Measurements from ENCODE around the gene NFATC2.

NFATC2 gene

DNA sequence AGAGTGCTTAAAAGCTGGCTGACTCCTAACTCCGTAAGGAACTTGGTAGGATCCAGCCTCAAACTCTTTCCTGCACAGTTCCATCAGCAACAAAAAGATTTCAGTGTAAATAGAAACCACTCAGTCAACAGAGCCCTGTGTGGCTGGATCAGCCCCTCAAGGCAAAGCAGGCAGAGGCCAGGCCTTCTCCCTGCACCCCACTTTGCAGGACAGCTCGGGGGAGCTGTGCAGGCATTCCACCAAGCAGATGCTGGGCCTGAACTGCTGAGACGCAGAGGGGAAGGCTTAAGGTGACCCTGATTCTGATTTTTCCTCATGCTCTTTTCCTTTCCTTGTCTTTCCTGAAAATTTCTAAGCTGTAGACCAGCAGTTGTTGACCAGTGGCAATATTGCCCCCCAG lies 91.5 kb downstream of the NFATC2 start:
- Histone ChIP-seq H3K4me1 (ENCODE audit: insufficient read depth, low read length) (peaks cover 8% of the 10 kb centered on the region; the same call in 1 of the 2 replicates), H3K9ac (ENCODE audit: low read depth, low read length) (no peak overlapping the region), H3K9me3 (ENCODE audit: control insufficient read depth, insufficient read depth, low read length) (no peaks in the 10 kb centered on the region), H3K36me3 (ENCODE audit: insufficient read depth, low read length) (no peaks in the 10 kb centered on the region)

DNA sequence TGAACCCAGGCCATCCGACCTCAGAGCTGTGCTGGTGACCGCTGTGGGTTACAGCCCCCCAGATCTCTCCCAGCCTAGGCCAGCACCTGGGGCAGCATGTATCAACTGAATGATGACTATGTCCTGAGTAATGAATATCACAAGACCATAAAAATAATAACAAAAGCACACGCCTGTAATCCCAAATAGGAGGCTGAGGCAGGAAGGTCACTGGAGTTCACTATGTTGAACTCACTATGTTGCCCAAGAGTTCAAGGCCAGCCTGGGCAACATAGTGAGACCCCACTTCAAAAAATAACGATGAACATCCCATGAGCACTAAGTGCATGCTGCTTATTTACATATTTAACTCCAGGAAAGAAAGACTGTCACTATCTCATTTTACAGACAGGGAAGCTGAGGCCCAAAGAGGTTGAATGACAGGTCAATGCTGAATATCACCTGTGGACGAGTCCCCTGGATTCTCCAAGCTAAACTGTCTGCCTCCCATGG lies 92.3 kb downstream of the NFATC2 start:
- Histone ChIP-seq H3K36me3 (ENCODE audit: insufficient read depth, low read length) (no peaks in the 10 kb centered on the region), H3K9me3 (ENCODE audit: control insufficient read depth, insufficient read depth, low read length) (no peaks in the 10 kb centered on the region), H3K4me1 (ENCODE audit: insufficient read depth, low read length) (peaks cover 8% of the 10 kb centered on the region; the same call in 1 of the 2 replicates), H3K9ac (ENCODE audit: low read depth, low read length) (no peak overlapping the region)

- H3K4me1 ChIP-seq (ENCODE audit: insufficient read depth, low read length) = peaks cover 10% of the 10 kb centered on the region; the same call in 1 of the 2 replicates
Measured at GRCh38 chr20:51449498-51450220, 92.9 kb downstream of the NFATC2 start.

GRCh38 chr20:51447765-51448148 lies 94.8 kb downstream of the NFATC2 start:
- H3K4me1 ChIP-seq (ENCODE audit: insufficient read depth, low read length) = peaks cover 11% of the 10 kb centered on the region; the same call in 1 of the 2 replicates
- H3K9ac ChIP-seq (ENCODE audit: low read depth, low read length) = no peak overlapping the region
- H3K9me3 ChIP-seq (ENCODE audit: control insufficient read depth, insufficient read depth, low read length) = no peaks in the 10 kb centered on the region
- no peaks in the 10 kb centered on the region for H3K36me3 ChIP-seq (ENCODE audit: insufficient read depth, low read length)

More at GRCh38 chr20:51449498-51450220, 92.9 kb downstream of the NFATC2 start:
- no peaks in the 10 kb centered on the region for H3K36me3 ChIP-seq (ENCODE audit: insufficient read depth, low read length)
- no peaks in the 10 kb centered on the region for H3K9me3 ChIP-seq (ENCODE audit: control insufficient read depth, insufficient read depth, low read length)
- H3K9ac ChIP-seq (ENCODE audit: low read depth, low read length) = no peak overlapping the region

DNA sequence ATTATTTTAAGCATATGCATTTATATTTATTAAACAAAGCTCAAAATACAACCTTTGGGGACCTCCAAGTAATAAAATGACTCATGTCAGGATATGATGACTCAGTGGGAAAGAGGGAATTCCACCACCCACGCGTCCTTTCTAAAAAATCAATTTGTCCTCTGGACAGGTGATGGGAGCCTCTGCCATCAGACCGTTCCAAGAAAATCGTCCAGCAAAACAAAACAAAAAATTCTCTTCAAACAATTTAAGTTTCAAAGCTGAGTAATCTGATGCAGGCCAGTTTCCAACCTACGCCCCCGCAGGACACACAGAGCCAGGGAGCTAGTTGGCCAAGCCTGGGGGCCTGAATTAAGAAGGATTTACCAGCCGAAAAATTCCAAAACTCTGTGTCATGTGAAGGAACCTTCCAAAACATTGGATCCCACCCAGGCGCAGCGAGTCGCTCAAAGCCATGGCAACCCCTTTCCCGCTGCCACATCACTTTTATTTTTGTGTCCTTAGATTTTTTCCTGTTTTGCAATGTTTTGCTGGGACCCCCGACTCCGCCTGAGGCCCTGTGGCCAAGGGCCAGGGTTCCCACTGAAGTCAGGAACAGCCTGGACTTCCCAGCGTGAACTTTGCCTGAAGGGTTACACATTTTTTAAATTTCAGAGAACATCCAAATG lies 95.3 kb downstream of the NFATC2 start:
- Histone ChIP-seq H3K36me3 (ENCODE audit: insufficient read depth, low read length) (no peaks in the 10 kb centered on the region), H3K9ac (ENCODE audit: low read depth, low read length) (no peak overlapping the region), H3K9me3 (ENCODE audit: control insufficient read depth, insufficient read depth, low read length) (no peaks in the 10 kb centered on the region), H3K4me1 (ENCODE audit: insufficient read depth, low read length) (peaks cover 11% of the 10 kb centered on the region; the same call in 1 of the 2 replicates)

DNA sequence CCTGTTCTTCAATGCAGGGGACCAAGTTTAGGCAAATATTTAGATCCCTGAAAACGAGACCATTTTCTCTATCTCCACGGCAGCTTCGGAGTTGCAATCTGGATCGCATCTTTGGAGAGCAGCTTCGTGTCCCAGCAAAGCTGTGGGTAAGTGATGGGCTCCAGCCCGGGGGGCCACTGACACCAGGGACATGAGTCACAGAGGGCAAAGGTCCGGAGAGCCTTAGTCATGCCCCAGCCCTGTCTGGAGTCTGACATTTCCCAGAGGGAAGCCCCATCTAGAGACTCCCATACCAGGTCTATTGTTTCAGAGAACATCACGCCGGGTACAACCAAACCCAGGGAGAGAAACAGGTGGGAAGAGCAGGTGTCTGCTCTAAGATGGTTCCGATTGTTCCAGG lies 95.9 kb downstream of the NFATC2 start:
- Histone ChIP-seq H3K9ac (ENCODE audit: low read depth, low read length) (no peak overlapping the region), H3K4me1 (ENCODE audit: insufficient read depth, low read length) (peaks cover 11% of the 10 kb centered on the region; the same call in 1 of the 2 replicates), H3K9me3 (ENCODE audit: control insufficient read depth, insufficient read depth, low read length) (no peaks in the 10 kb centered on the region), H3K36me3 (ENCODE audit: insufficient read depth, low read length) (no peaks in the 10 kb centered on the region)

GRCh38 chr20:51446230-51446629 lies 96.3 kb downstream of the NFATC2 start:
- no peaks in the 10 kb centered on the region for H3K9me3 ChIP-seq (ENCODE audit: control insufficient read depth, insufficient read depth, low read length)
- peaks cover 11% of the 10 kb centered on the region; the same call in 1 of the 2 replicates for H3K4me1 ChIP-seq (ENCODE audit: insufficient read depth, low read length)
- H3K36me3 ChIP-seq (ENCODE audit: insufficient read depth, low read length) = no peaks in the 10 kb centered on the region
- H3K9ac ChIP-seq (ENCODE audit: low read depth, low read length) = no peak overlapping the region

- no peaks in the 10 kb centered on the region for H3K36me3 ChIP-seq (ENCODE audit: insufficient read depth, low read length)
- H3K9ac ChIP-seq (ENCODE audit: low read depth, low read length) = no peak overlapping the region
- peaks cover 11% of the 10 kb centered on the region; the same call in 1 of the 2 replicates for H3K4me1 ChIP-seq (ENCODE audit: insufficient read depth, low read length)
- H3K9me3 ChIP-seq (ENCODE audit: control insufficient read depth, insufficient read depth, low read length) = no peaks in the 10 kb centered on the region
Measured at GRCh38 chr20:51445591-51445990, 96.9 kb downstream of the NFATC2 start.

GRCh38 chr20:51444922-51445438 lies 97.5 kb downstream of the NFATC2 start:
- peaks cover 11% of the 10 kb centered on the region; the same call in 1 of the 2 replicates for H3K4me1 ChIP-seq (ENCODE audit: insufficient read depth, low read length)
- H3K9ac ChIP-seq (ENCODE audit: low read depth, low read length) = no peak overlapping the region
- no peaks in the 10 kb centered on the region for H3K9me3 ChIP-seq (ENCODE audit: control insufficient read depth, insufficient read depth, low read length)
- no peaks in the 10 kb centered on the region for H3K36me3 ChIP-seq (ENCODE audit: insufficient read depth, low read length)

- no peaks in the 10 kb centered on the region for H3K9me3 ChIP-seq (ENCODE audit: control insufficient read depth, insufficient read depth, low read length)
- H3K36me3 ChIP-seq (ENCODE audit: insufficient read depth, low read length) = no peaks in the 10 kb centered on the region
- H3K4me1 ChIP-seq (ENCODE audit: insufficient read depth, low read length) = peaks cover 11% of the 10 kb centered on the region; the same call in 1 of the 2 replicates
- H3K9ac ChIP-seq (ENCODE audit: low read depth, low read length) = no peak overlapping the region
Measured at GRCh38 chr20:51444467-51444866, 98.1 kb downstream of the NFATC2 start.

DNA sequence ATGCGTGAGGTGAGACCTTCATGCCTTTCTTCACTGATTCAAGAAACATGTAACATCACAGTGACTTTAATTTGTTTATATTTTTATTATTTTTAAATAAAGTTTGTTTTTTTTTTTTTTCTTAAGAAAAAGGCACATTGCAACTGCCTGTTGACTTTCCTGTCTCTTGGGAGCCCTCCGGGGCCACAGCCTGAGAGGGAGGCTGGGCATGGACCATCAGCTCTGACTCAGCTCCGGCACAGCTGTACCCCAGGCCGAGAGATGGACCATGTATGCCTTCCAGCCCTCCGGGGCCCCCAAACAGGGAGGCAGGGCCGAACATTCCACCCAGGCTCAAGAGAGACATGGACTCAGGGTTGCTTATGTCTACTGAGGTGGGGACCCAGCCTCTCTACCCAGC lies 99.9 kb downstream of the NFATC2 start:
- Histone ChIP-seq H3K9me3 (ENCODE audit: control insufficient read depth, insufficient read depth, low read length) (no peaks in the 10 kb centered on the region), H3K9ac (ENCODE audit: low read depth, low read length) (no peak overlapping the region), H3K36me3 (ENCODE audit: insufficient read depth, low read length) (no peaks in the 10 kb centered on the region), H3K4me1 (ENCODE audit: insufficient read depth, low read length) (peaks cover 12% of the 10 kb centered on the region; the same call in 1 of the 2 replicates)

GRCh38 chr20:51440589-51440988 lies 101.9 kb downstream of the NFATC2 start:
- H3K9ac ChIP-seq (ENCODE audit: low read depth, low read length) = no peak overlapping the region
- peaks cover 9% of the 10 kb centered on the region; the same call in 1 of the 2 replicates for H3K4me1 ChIP-seq (ENCODE audit: insufficient read depth, low read length)
- H3K36me3 ChIP-seq (ENCODE audit: insufficient read depth, low read length) = no peaks in the 10 kb centered on the region
- H3K9me3 ChIP-seq (ENCODE audit: control insufficient read depth, insufficient read depth, low read length) = no peaks in the 10 kb centered on the region

DNA sequence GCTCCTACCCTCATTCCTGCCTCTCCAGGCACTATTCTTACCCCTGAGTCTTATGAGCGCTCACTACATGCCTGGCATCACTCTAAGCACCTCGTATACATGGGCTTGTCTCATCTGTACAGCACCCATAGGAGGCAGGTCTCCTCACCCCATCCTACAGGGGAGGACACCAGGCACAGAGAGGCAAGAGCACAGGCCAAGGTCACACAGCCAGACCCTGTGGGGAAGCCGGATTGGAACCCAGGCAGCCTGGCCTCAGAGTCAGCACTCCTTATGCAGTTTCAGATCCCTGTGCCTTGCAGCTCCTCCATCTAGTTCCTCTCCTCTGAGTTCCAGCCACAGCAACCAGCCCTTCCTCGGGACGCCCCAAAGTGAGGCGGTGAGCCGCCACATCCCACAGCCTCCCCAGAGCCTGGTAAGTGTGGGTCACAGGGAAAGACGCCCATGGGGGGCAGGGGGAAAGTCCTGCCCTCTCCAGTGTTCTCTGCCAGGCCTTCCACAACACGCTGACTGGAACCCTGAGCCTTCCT lies 103.3 kb downstream of the NFATC2 start:
- H3K9ac ChIP-seq (ENCODE audit: low read depth, low read length) = no peak overlapping the region
- H3K9me3 ChIP-seq (ENCODE audit: control insufficient read depth, insufficient read depth, low read length) = no peaks in the 10 kb centered on the region
- H3K4me1 ChIP-seq (ENCODE audit: insufficient read depth, low read length) = peaks cover 5% of the 10 kb centered on the region; the same call in 1 of the 2 replicates
- H3K36me3 ChIP-seq (ENCODE audit: insufficient read depth, low read length) = no peaks in the 10 kb centered on the region; the same call in 1 of the 2 replicates

DNA sequence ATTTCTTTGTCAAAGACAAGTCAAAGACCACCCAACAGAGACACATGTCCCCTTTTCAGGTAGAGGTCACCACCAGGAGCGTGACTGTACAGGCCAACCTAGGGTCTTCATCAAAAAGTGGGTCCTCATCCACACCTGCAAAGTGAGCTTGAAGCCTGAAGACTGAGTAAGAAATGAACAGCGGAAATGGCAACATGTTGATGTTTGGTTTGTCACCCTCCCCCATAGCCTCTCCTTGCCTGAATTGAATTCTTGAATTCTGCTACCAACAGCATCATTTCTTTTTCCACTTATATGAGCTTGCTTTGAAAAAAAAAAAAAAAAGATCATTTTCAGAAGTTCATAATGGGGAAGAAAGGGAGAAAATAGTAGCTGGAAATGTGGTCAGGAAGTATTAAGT lies 104.4 kb downstream of the NFATC2 start:
- Histone ChIP-seq H3K9ac (ENCODE audit: low read depth, low read length) (no peak overlapping the region), H3K36me3 (ENCODE audit: insufficient read depth, low read length) (no peaks in the 10 kb centered on the region; the same call in 1 of the 2 replicates), H3K9me3 (ENCODE audit: control insufficient read depth, insufficient read depth, low read length) (no peaks in the 10 kb centered on the region), H3K4me1 (ENCODE audit: insufficient read depth, low read length) (peaks cover 5% of the 10 kb centered on the region; the same call in 1 of the 2 replicates)
